ENCODE measurements around the gene NDFIP2.
A peak's percentile ranks its signal among the peaks of the same experiment; 100 is the strongest.

Gene NDFIP2

DNA sequence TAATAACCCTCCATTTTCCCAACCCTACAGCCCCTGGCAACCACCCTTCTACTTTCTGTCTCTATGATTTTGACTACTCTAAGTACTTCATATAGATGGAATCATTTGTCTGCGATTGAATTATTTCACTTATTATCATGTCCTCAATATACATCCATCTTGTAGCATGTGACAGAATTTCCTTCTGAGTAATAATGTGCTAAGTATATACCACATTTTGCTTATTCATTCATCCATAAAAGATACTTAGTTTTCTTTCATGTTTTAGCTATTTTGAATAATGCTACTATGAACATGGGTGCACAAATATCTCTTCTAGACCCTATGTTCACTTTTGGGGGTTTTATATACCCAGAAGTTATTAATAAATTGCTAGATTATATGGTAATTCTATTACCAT lies 17.4 kb upstream of the NDFIP2 start:
- Histone ChIP-seq H4K20me1 (ENCODE audit: insufficient read depth, low read length, poor library complexity, severe bottlenecking) (no peaks in the 10 kb centered on the region), H3K4me2 (ENCODE audit: low read depth, low read length, poor library complexity, severe bottlenecking) (no peak overlapping the region), H2AFZ (ENCODE audit: low read length) (no peak overlapping the region), H3K9me2 (replicated peaks; ENCODE audit: low read depth, low read length) (no peaks in the 10 kb centered on the region), H3K9ac (ENCODE audit: low read depth, low read length, poor library complexity, severe bottlenecking) (no peak overlapping the region), H3F3A (ENCODE audit: low read depth) (no peaks in the 10 kb centered on the region), H3K4me1 (ENCODE audit: insufficient read depth, low read length, poor library complexity, severe bottlenecking) (peaks cover 23% of the 10 kb centered on the region), H3K9me3 (ENCODE audit: insufficient read depth, low read depth, low read length) (no peaks in the 10 kb centered on the region), H3K27me3 (ENCODE audit: insufficient read depth, low read length, poor library complexity, severe bottlenecking) (no peaks in the 10 kb centered on the region), H3K36me3 (ENCODE audit: insufficient read depth, low read length) (no peaks in the 10 kb centered on the region), H3K4me3 (ENCODE audit: low read length, poor library complexity, severe bottlenecking) (no peak overlapping the region), H3K79me2 (ENCODE audit: insufficient read depth, low read length) (no peaks in the 10 kb centered on the region)
- TF ChIP-seq, protein P1, sequence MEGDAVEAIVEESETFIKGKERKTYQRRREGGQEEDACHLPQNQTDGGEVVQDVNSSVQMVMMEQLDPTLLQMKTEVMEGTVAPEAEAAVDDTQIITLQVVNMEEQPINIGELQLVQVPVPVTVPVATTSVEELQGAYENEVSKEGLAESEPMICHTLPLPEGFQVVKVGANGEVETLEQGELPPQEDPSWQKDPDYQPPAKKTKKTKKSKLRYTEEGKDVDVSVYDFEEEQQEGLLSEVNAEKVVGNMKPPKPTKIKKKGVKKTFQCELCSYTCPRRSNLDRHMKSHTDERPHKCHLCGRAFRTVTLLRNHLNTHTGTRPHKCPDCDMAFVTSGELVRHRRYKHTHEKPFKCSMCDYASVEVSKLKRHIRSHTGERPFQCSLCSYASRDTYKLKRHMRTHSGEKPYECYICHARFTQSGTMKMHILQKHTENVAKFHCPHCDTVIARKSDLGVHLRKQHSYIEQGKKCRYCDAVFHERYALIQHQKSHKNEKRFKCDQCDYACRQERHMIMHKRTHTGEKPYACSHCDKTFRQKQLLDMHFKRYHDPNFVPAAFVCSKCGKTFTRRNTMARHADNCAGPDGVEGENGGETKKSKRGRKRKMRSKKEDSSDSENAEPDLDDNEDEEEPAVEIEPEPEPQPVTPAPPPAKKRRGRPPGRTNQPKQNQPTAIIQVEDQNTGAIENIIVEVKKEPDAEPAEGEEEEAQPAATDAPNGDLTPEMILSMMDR (conservative IDR thresholded peaks at IDR 0.05; ENCODE audit: low read length) = no peak
- no peak for TF ChIP-seq EZH2phosphoT487 (IDR thresholded peaks at IDR 0.05; ENCODE audit: borderline replicate concordance)

DNA sequence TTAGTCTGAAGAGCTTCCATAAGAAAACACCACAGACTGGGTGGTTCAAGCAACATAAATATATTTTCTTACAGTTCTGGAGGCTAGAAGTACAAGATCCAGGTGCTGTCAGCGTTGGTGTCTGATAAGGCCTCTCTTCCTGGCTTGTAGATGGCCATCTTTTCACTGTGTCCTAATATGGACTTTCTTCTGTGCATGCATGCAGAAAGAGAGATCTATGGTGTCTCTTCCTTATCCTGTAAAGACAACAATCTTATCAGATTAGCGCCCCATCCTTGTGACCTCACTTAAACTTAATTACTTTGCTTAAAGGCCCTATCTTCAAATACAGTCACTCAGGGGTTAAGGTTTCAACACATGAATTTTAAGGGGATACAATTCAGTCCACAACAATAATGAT lies 14.1 kb upstream of the NDFIP2 start:
- Histone ChIP-seq H3K36me3 (ENCODE audit: insufficient read depth, low read length) (no peaks in the 10 kb centered on the region), H3K9ac (ENCODE audit: low read depth, low read length, poor library complexity, severe bottlenecking) (no peak overlapping the region), H4K20me1 (ENCODE audit: insufficient read depth, low read length, poor library complexity, severe bottlenecking) (no peaks in the 10 kb centered on the region), H3K9me2 (replicated peaks; ENCODE audit: low read depth, low read length) (no peaks in the 10 kb centered on the region), H3K79me2 (ENCODE audit: insufficient read depth, low read length) (no peaks in the 10 kb centered on the region), H3K9me3 (ENCODE audit: insufficient read depth, low read depth, low read length) (no peaks in the 10 kb centered on the region), H3F3A (ENCODE audit: low read depth) (no peaks in the 10 kb centered on the region), H3K4me2 (ENCODE audit: low read depth, low read length, poor library complexity, severe bottlenecking) (no peak overlapping the region), H2AFZ (ENCODE audit: low read length) (no peak overlapping the region), H3K27me3 (ENCODE audit: insufficient read depth, low read length, poor library complexity, severe bottlenecking) (no peaks in the 10 kb centered on the region), H3K4me1 (ENCODE audit: insufficient read depth, low read length, poor library complexity, severe bottlenecking) (peaks cover 23% of the 10 kb centered on the region), H3K4me3 (ENCODE audit: low read length, poor library complexity, severe bottlenecking) (no peak overlapping the region)
- no peak for TF ChIP-seq EZH2phosphoT487 (IDR thresholded peaks at IDR 0.05; ENCODE audit: borderline replicate concordance)
- TF ChIP-seq, protein P1 (conservative IDR thresholded peaks at IDR 0.05; ENCODE audit: low read length) = no peak

- H4K20me1 ChIP-seq (ENCODE audit: insufficient read depth, low read length, poor library complexity, severe bottlenecking) = no peaks in the 10 kb centered on the region
- no peak overlapping the region for H3K9ac ChIP-seq (ENCODE audit: low read depth, low read length, poor library complexity, severe bottlenecking)
- no peaks in the 10 kb centered on the region for H3K9me2 ChIP-seq (replicated peaks; ENCODE audit: low read depth, low read length)
- TF ChIP-seq, protein P1 (conservative IDR thresholded peaks at IDR 0.05; ENCODE audit: low read length) = no peak
- no peak for TF ChIP-seq EZH2phosphoT487 (IDR thresholded peaks at IDR 0.05; ENCODE audit: borderline replicate concordance)
- H3K36me3 ChIP-seq (ENCODE audit: insufficient read depth, low read length) = no peaks in the 10 kb centered on the region
- no peaks in the 10 kb centered on the region for H3K79me2 ChIP-seq (ENCODE audit: insufficient read depth, low read length)
- H3K27me3 ChIP-seq (ENCODE audit: insufficient read depth, low read length, poor library complexity, severe bottlenecking) = no peaks in the 10 kb centered on the region
- H3K4me3 ChIP-seq (ENCODE audit: low read length, poor library complexity, severe bottlenecking) = no peak overlapping the region
- H3K4me2 ChIP-seq (ENCODE audit: low read depth, low read length, poor library complexity, severe bottlenecking) = no peak overlapping the region
- no peaks in the 10 kb centered on the region for H3F3A ChIP-seq (ENCODE audit: low read depth)
- H2AFZ ChIP-seq (ENCODE audit: low read length) = 0 out of 2 replicates have a peak overlapping the region, but pooled peaks have one; percentile 1
- no peaks in the 10 kb centered on the region for H3K9me3 ChIP-seq (ENCODE audit: insufficient read depth, low read depth, low read length)
- H3K4me1 ChIP-seq (ENCODE audit: insufficient read depth, low read length, poor library complexity, severe bottlenecking) = peaks cover 16% of the 10 kb centered on the region
These were observed 12.6 kb upstream of the NDFIP2 start for GRCh38 chr13:79468402-79468801.

Measured in Loucy (cell line).